GM23338 (cell line): ENCODE results near the gene NLRP6. TPM values are rescaled to one million over a fixed set of nuclear protein-coding genes. Genes with fewer than 3 reads are reported as not detected.

Experiments
- ATAC-seq: fragments of 200-7000 bp; cut with Tn5 transposase; 3 replicates; pipeline ENCODE4 v1.9.1; 2020
- DNase-seq: peaks from one replicate; pipeline ENCODE4 v3.0.0-alpha.2; 2015; ENCODE audit warnings: low spot score
- H2AFZ ChIP-seq: fragments of 200-600 bp; sonication (generic); 2 replicates; pipeline ENCODE4 v1.8.0; 2016; ENCODE audit warnings: antibody characterized with exemption, mild to moderate bottlenecking, moderate library complexity
- H3F3A ChIP-seq: fragments of 200-600 bp; sonication (generic); replicated peaks from 2 replicates; pipeline ENCODE4 v1.8.0; 2017; ENCODE audit warnings: antibody characterized with exemption, mixed run types, low read depth
- H3K27ac ChIP-seq: fragments of 200-600 bp; sonication (generic); 2 replicates; pipeline ENCODE4 v1.6.1; 2016; ENCODE audit warnings: low read depth
- H3K27me3 ChIP-seq: fragments of 200-600 bp; sonication (generic); 2 replicates; pipeline ENCODE4 v1.8.0; 2016; ENCODE audit warnings: mild to moderate bottlenecking, mixed run types, moderate library complexity; ENCODE audit not compliant: insufficient read depth
- H3K36me3 ChIP-seq: fragments of 200-600 bp; sonication (generic); 2 replicates; pipeline ENCODE4 v1.8.0; 2016; ENCODE audit warnings: mild to moderate bottlenecking; ENCODE audit not compliant: insufficient read depth
- H3K4me1 ChIP-seq: fragments of 200-600 bp; sonication (generic); 2 replicates; pipeline ENCODE4 v1.8.0; 2016; ENCODE audit warnings: mild to moderate bottlenecking, moderate library complexity; ENCODE audit not compliant: insufficient read depth
- H3K4me2 ChIP-seq: fragments of 200-600 bp; sonication (generic); 2 replicates; pipeline ENCODE4 v1.7.1; 2017; ENCODE audit warnings: mixed run types
- H3K4me3 ChIP-seq: fragments of 200-600 bp; sonication (generic); 2 replicates; pipeline ENCODE4 v1.6.1; 2016; ENCODE audit warnings: mixed run types
- H3K79me2 ChIP-seq: fragments of 200-600 bp; sonication (generic); replicated peaks from 2 replicates; pipeline ENCODE4 v1.8.0; 2017; ENCODE audit warnings: mild to moderate bottlenecking; ENCODE audit not compliant: insufficient read depth
- H3K9me2 ChIP-seq: fragments of 200-600 bp; sonication (generic); 2 replicates; pipeline ENCODE4 v1.8.0; 2017; ENCODE audit not compliant: insufficient read depth
- H4K20me1 ChIP-seq: fragments of 200-600 bp; sonication (generic); replicated peaks from 2 replicates; pipeline ENCODE4 v1.8.0; 2017; ENCODE audit warnings: mild to moderate bottlenecking; ENCODE audit not compliant: insufficient read depth
- H3K27ac Mint-ChIP-seq: 2 replicates; pipeline ENCODE4 v1.8.0; 2020; ENCODE audit warnings: inconsistent platforms, mild to moderate bottlenecking, moderate library complexity, mixed read lengths
- H3K27me3 Mint-ChIP-seq: 3 replicates; pipeline ENCODE4 v1.8.0; 2022; ENCODE audit warnings: low read depth, mild to moderate bottlenecking, moderate library complexity, mixed read lengths, inconsistent platforms; ENCODE audit not compliant: insufficient read depth, poor library complexity
- H3K36me3 Mint-ChIP-seq: 3 replicates; pipeline ENCODE4 v1.8.0; 2021; ENCODE audit warnings: low read depth, mild to moderate bottlenecking, inconsistent platforms, moderate library complexity, mixed read lengths
- H3K4me1 Mint-ChIP-seq: 3 replicates; pipeline ENCODE4 v1.8.0; 2020; ENCODE audit warnings: mild to moderate bottlenecking, inconsistent platforms, mixed read lengths
- H3K4me3 Mint-ChIP-seq: 3 replicates; pipeline ENCODE4 v1.8.0; 2021; ENCODE audit warnings: moderate library complexity, mild to moderate bottlenecking, inconsistent platforms, mixed read lengths
- H3K9me3 Mint-ChIP-seq: 3 replicates; pipeline ENCODE4 v1.8.0; 2020; ENCODE audit warnings: moderate library complexity, mild to moderate bottlenecking, inconsistent platforms, mixed read lengths
- CREB1 ChIP-seq: fragments of 250-450 bp; sonication (Bioruptor Pico); IDR thresholded peaks from 2 replicates; pipeline ENCODE4 v1.5.0; 2020; ENCODE audit warnings: low read depth, mild to moderate bottlenecking, moderate library complexity
- EZH2 ChIP-seq: fragments of 200-600 bp; sonication (generic); IDR thresholded peaks from one replicate; pipeline ENCODE4 v1.8.0; 2017; ENCODE audit warnings: antibody characterized with exemption, mild to moderate bottlenecking, low read depth; ENCODE audit not compliant: unreplicated experiment
- JUNB ChIP-seq: IDR thresholded peaks from one replicate; pipeline ENCODE4 v1.6.1; 2016; ENCODE audit warnings: antibody characterized with exemption; ENCODE audit not compliant: unreplicated experiment
- NANOG ChIP-seq: IDR thresholded peaks from 2 replicates; pipeline ENCODE4 v1.6.1; 2016; ENCODE audit warnings: antibody characterized with exemption, borderline replicate concordance
- POLR2AphosphoS5 ChIP-seq: IDR thresholded peaks from 2 replicates; pipeline ENCODE4 v1.6.1; 2016; ENCODE audit warnings: antibody characterized with exemption, low read depth
- REST ChIP-seq: IDR thresholded peaks from one replicate; pipeline ENCODE4 v1.6.1; 2018; ENCODE audit warnings: antibody characterized with exemption; ENCODE audit not compliant: unreplicated experiment
- STAT1 ChIP-seq: IDR thresholded peaks from one replicate; pipeline ENCODE4 v1.6.1; 2016; ENCODE audit warnings: antibody characterized with exemption; ENCODE audit not compliant: unreplicated experiment
- ZNF114 ChIP-seq: fragments of 250-450 bp; sonication (Bioruptor Pico); IDR thresholded peaks from 2 replicates; pipeline ENCODE4 v1.5.0; 2020; ENCODE audit warnings: mild to moderate bottlenecking, moderate library complexity
- polyA plus RNA-seq: library from polyadenylated mRNA; unstranded; fragments of >200 nt; fragmentation: Nextera tagmentation; extraction: Ambion mirVana; gene quantifications from 2 replicates; pipeline ENCODE4 v1.2.1, GENCODE V29; 2016
- total RNA-seq: library from RNA; depleted of rRNA; stranded (reverse); fragments of >200 nt; shearing (Covaris generic); gene quantifications from 2 replicates; pipeline ENCODE4 v1.2.3, GENCODE V29; 2014
- TF ChIP-seq, protein P1 (sequence below): IDR thresholded peaks from 2 replicates; pipeline ENCODE4 v1.6.1; 2016; ENCODE audit warnings: antibody characterized with exemption
- TF ChIP-seq, protein P2 (sequence below): fragments of 250-450 bp; sonication (Bioruptor Pico); IDR thresholded peaks from 2 replicates; pipeline ENCODE4 v1.5.0; 2020; ENCODE audit warnings: mild to moderate bottlenecking, moderate library complexity

NLRP6 gene
- total and polyA plus RNA-seq, 2 experiments from 2014 or later = 0.15 to 0.73 TPM

DNA sequence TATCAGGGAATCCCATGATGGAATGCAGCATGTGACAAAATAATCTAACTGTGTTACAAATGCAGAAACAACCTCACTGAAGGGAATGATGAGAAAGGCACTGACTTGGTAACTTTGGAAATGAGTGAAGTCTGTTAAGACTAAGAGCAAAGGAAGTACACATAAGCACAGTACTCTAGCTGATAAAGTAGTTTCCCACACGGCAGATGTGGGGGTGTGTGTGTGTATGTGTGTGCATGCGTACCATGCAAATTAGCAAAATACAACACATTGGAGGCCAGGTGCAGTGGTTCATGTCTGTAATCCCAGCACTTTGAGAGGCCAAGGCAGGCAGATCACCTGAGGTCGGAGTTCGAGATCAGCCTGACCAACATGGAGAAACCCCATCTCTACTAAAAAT, 16.6 kb upstream of the NLRP6 start:
- Mint-ChIP-seq H3K36me3 (peaks cover 13% of the 10 kb centered on the region; the same call in 2 of the 3 replicates), H3K27me3 (peaks cover 5% of the 10 kb centered on the region)
- ATAC-seq = no peak

DNA sequence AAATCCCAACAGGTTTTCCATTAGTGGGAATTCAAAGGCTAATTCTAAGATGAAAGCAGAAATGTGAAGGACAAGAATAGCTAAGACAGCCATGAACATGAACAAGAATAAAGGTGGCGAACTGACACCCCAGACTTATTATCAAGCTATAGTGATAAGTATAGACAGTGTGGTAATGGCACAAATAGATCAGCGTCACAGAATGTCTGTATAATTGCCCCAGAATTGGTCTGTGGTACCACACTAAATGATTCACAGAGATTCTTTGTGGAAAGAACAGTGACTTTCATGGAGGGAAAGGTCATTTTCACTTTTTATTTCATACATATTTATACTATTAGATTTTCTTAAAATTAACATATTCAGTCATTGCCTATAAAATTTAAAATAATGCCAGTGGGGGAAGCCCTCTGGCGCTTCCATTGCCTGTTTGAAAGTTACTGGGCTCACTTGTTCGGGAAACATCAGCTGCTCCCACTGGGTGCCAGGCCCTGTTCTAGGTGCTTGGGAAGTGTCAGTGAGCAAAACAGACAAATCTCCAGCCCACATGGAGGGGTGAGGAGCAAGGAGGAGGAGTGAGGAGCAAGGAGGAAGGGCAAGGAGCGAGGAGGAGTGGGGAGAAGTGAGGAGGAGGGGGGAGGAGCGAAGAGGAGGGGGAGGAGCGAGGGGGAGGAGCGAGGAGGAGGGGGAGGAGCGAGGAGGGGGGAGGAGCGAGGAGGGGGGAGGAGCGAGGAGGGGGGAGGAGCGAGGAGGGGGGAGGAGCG, 11.3 kb upstream of the NLRP6 start:
- peaks cover 32% of the 10 kb centered on the region for H3K9me3 Mint-ChIP-seq
- no peak for ATAC-seq
- TF ChIP-seq ZNF114 (CRISPR knock-in tag) (no peak), JUNB (no peak), NANOG (no peak), STAT1 (no peak), CREB1 (CRISPR knock-in tag) (no peak), REST (no peak), EZH2 (no peak)
- TF ChIP-seq, protein P1, sequence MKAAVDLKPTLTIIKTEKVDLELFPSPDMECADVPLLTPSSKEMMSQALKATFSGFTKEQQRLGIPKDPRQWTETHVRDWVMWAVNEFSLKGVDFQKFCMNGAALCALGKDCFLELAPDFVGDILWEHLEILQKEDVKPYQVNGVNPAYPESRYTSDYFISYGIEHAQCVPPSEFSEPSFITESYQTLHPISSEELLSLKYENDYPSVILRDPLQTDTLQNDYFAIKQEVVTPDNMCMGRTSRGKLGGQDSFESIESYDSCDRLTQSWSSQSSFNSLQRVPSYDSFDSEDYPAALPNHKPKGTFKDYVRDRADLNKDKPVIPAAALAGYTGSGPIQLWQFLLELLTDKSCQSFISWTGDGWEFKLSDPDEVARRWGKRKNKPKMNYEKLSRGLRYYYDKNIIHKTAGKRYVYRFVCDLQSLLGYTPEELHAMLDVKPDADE = no peak
- TF ChIP-seq, protein P2, sequence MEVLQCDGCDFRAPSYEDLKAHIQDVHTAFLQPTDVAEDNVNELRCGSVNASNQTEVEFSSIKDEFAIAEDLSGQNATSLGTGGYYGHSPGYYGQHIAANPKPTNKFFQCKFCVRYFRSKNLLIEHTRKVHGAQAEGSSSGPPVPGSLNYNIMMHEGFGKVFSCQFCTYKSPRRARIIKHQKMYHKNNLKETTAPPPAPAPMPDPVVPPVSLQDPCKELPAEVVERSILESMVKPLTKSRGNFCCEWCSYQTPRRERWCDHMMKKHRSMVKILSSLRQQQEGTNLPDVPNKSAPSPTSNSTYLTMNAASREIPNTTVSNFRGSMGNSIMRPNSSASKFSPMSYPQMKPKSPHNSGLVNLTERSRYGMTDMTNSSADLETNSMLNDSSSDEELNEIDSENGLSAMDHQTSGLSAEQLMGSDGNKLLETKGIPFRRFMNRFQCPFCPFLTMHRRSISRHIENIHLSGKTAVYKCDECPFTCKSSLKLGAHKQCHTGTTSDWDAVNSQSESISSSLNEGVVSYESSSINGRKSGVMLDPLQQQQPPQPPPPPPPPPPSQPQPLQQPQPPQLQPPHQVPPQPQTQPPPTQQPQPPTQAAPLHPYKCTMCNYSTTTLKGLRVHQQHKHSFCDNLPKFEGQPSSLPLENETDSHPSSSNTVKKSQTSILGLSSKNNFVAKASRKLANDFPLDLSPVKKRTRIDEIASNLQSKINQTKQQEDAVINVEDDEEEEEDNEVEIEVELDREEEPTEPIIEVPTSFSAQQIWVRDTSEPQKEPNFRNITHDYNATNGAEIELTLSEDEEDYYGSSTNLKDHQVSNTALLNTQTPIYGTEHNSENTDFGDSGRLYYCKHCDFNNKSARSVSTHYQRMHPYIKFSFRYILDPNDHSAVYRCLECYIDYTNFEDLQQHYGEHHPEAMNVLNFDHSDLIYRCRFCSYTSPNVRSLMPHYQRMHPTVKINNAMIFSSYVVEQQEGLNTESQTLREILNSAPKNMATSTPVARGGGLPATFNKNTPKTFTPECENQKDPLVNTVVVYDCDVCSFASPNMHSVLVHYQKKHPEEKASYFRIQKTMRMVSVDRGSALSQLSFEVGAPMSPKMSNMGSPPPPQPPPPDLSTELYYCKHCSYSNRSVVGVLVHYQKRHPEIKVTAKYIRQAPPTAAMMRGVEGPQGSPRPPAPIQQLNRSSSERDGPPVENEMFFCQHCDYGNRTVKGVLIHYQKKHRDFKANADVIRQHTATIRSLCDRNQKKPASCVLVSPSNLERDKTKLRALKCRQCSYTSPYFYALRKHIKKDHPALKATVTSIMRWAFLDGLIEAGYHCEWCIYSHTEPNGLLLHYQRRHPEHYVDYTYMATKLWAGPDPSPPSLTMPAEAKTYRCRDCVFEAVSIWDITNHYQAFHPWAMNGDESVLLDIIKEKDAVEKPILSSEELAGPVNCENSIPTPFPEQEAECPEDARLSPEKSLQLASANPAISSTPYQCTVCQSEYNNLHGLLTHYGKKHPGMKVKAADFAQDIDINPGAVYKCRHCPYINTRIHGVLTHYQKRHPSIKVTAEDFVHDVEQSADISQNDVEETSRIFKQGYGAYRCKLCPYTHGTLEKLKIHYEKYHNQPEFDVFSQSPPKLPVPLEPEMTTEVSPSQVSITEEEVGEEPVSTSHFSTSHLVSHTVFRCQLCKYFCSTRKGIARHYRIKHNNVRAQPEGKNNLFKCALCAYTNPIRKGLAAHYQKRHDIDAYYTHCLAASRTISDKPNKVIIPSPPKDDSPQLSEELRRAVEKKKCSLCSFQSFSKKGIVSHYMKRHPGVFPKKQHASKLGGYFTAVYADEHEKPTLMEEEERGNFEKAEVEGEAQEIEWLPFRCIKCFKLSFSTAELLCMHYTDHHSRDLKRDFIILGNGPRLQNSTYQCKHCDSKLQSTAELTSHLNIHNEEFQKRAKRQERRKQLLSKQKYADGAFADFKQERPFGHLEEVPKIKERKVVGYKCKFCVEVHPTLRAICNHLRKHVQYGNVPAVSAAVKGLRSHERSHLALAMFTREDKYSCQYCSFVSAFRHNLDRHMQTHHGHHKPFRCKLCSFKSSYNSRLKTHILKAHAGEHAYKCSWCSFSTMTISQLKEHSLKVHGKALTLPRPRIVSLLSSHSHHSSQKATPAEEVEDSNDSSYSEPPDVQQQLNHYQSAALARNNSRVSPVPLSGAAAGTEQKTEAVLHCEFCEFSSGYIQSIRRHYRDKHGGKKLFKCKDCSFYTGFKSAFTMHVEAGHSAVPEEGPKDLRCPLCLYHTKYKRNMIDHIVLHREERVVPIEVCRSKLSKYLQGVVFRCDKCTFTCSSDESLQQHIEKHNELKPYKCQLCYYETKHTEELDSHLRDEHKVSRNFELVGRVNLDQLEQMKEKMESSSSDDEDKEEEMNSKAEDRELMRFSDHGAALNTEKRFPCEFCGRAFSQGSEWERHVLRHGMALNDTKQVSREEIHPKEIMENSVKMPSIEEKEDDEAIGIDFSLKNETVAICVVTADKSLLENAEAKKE (CRISPR knock-in tag) = no peak

More for the DNA sequence above, 16.6 kb upstream of the NLRP6 start:
- no peak overlapping the region for H3K4me3 ChIP-seq
- Mint-ChIP-seq H3K9me3 (peaks cover 36% of the 10 kb centered on the region), H3K4me3 (no peak overlapping the region), H3K4me1 (no peaks in the 10 kb centered on the region; the same call in 2 of the 3 replicates), H3K27ac (no peak overlapping the region)
- no peaks in the 10 kb centered on the region for H3K4me1 ChIP-seq
- no peak overlapping the region for H2AFZ ChIP-seq
- no peak overlapping the region for H3K27ac ChIP-seq
- H3K9me2 ChIP-seq = no peaks in the 10 kb centered on the region
- 0 out of 2 replicates have a peak, but pooled peaks cover 5% of the 10 kb centered on the region for H3K36me3 ChIP-seq
- no peaks in the 10 kb centered on the region for H4K20me1 ChIP-seq
- no peak for TF ChIP-seq POLR2AphosphoS5
- H3K27me3 ChIP-seq = no peaks in the 10 kb centered on the region
- DNase-seq = no peak
- H3F3A ChIP-seq = no peaks in the 10 kb centered on the region
- H3K79me2 ChIP-seq = no peaks in the 10 kb centered on the region
- no peak overlapping the region for H3K4me2 ChIP-seq

More for the DNA sequence above, 11.3 kb upstream of the NLRP6 start:
- 0 out of 2 replicates have a peak, but pooled peaks cover 10% of the 10 kb centered on the region for H3F3A ChIP-seq
- H3K36me3 ChIP-seq = 0 out of 2 replicates have a peak, but pooled peaks cover 5% of the 10 kb centered on the region
- no peak overlapping the region for H3K27ac Mint-ChIP-seq
- no peaks in the 10 kb centered on the region for H3K9me2 ChIP-seq
- no peaks in the 10 kb centered on the region for H3K79me2 ChIP-seq
- peaks cover 14% of the 10 kb centered on the region; the same call in 1 of the 2 replicates for H3K4me1 ChIP-seq
- no peak overlapping the region; the same call in 2 of the 3 replicates for H3K4me3 Mint-ChIP-seq
- no peaks in the 10 kb centered on the region for H4K20me1 ChIP-seq
- peaks cover 16% of the 10 kb centered on the region for H3K4me1 Mint-ChIP-seq
- DNase-seq = peak; percentile 19
- H2AFZ ChIP-seq = no peak overlapping the region
- H3K36me3 Mint-ChIP-seq = peaks cover 18% of the 10 kb centered on the region; the same call in 2 of the 3 replicates
- H3K27ac ChIP-seq = no peak overlapping the region
- H3K27me3 ChIP-seq = no peaks in the 10 kb centered on the region
- peaks cover 10% of the 10 kb centered on the region for H3K27me3 Mint-ChIP-seq
- H3K4me3 ChIP-seq = no peak overlapping the region
- H3K4me2 ChIP-seq = no peak overlapping the region
